ENCODE data around the gene NDUFS7.
A peak's percentile ranks its signal among the peaks of the same experiment; 100 is the strongest.

NDUFS7 gene

DNA sequence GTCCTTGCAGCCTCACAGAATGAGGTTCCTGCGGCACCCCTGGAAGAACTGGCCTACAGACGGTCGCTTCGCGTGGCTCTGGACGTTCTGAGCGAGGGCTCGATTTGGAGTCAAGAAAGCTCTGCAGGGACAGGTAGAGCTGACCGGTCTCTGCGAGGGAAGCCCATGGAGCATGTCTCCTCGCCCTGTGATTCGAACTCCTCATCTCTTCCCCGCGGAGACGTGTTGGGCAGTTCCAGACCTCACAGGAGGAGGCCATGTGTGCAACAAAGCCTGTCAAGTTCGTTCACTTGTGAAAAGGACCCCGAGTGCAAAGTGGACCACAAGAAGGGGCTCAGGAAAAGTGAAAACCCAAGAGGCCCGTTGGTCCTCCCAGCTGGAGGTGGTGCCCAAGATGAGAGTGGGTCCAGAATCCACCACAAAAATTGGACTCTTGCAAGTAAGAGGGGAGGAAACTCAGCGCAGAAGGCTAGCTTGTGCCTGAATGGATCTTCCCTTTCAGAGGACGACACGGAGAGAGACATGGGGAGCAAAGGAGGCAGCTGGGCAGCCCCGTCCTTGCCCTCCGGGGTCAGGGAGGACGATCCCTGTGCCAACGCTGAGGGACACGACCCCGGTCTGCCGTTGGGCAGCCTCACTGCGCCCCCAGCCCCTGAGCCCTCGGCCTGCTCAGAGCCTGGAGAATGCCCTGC lies 23.4 kb upstream of the NDUFS7 start:
- DNase-seq (ENCODE audit: low read depth), result no peak
- peak overlapping the region; percentile 28; the same call in 1 of the 2 replicates for H3K4me3 ChIP-seq (ENCODE audit: control insufficient read depth, low read depth, low read length)
- TF ChIP-seq CTCF (IDR thresholded peaks at IDR 0.05; ENCODE audit: control insufficient read depth, insufficient read depth, low read depth, low read length, missing control alignments), result no peak

- DNase-seq (ENCODE audit: low read depth), result peak; percentile 63
- no peak for TF ChIP-seq CTCF (IDR thresholded peaks at IDR 0.05; ENCODE audit: control insufficient read depth, insufficient read depth, low read depth, low read length, missing control alignments)
- H3K4me3 ChIP-seq (ENCODE audit: control insufficient read depth, low read depth, low read length), result peak overlapping the region; percentile 28
These were observed 22.8 kb upstream of the NDUFS7 start for GRCh38 chr19:1360818-1361461.

DNA sequence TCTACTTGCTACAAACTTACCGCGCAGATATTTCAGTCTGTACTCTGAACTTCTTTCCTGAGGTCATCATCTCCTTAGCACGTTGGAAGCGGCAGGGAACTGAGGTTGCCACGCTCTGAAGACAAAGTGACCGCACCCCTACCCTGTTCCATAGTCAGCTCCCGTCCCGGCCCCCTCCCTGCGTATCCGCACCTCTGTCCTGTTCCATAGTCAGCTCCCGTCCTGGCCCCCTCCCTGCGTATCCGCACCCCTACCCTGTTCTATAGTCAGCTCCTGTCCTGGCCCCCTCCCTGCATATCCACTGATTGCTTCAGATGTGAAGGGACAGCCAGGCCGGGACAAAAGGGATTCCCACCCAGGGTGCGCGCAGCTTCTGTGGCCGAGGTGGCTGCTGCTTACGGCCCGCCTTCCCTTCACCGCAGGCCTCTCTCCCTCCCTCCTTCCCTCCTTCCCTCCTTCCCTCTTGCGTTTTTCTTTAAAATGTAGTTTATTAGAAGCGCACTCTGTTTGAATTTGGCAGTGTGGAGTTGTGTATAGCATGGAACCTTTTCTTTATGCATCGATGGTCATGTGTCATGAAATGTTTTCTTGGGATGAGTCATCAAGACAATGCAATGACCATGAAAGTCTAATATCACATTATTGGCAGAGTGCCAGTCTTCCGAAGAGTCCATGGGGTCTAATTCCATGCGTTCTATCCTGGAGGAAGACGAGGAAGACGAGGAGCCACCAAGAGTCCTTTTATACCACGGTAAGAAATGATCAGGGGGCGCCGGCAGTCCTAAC lies 21.9 kb upstream of the NDUFS7 start:
- peak overlapping the region; percentile 28 for H3K4me3 ChIP-seq (ENCODE audit: control insufficient read depth, low read depth, low read length)
- TF ChIP-seq CTCF (IDR thresholded peaks at IDR 0.05; ENCODE audit: control insufficient read depth, insufficient read depth, low read depth, low read length, missing control alignments), result no peak
- DNase-seq (ENCODE audit: low read depth), result peak; percentile 14

DNA sequence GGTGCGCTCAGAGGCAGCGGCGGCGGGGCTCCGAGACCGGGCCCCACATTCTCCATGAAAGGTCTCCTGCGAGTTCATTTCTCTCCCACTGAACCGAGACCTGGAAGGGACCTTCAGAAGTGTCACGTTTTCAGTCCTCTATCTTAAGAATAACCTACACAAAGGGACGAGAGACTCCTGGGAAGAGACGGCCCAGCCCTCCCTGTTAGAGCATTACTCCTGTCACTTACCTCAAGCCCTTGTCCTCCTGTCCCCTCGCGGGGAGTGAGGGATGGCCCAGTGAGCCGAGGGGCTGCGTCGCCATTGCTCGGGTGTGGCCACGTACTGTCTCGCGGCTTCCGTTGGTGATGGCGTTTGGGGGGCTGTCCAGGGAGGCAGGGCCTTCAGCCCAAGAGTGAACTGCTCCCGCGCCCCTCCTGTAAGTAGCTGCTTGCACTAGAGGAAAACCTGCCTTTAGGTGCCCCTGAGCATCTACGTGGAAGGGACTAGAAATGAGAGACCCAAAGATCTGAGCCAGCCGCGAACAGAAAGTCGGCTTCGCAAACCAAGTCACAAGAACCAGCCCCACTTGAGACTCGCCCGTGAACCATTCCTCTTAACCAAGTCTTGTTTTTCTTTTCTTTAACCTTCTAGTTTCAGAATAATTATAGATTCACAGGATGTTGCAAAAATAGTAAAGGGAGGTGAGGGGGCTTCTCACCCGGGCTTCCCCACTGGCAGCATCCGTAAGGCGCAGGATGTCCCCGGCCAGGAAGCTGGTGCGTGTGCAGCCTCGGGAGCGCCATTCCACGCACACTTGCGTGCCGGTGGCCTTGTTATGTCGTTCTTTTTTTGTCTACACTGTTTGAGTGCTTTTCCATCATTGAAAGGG lies 21.1 kb upstream of the NDUFS7 start:
- TF ChIP-seq CTCF (IDR thresholded peaks at IDR 0.05; ENCODE audit: control insufficient read depth, insufficient read depth, low read depth, low read length, missing control alignments), result no peak
- DNase-seq (ENCODE audit: low read depth), result no peak
- H3K4me3 ChIP-seq (ENCODE audit: control insufficient read depth, low read depth, low read length), result no peak overlapping the region

DNA sequence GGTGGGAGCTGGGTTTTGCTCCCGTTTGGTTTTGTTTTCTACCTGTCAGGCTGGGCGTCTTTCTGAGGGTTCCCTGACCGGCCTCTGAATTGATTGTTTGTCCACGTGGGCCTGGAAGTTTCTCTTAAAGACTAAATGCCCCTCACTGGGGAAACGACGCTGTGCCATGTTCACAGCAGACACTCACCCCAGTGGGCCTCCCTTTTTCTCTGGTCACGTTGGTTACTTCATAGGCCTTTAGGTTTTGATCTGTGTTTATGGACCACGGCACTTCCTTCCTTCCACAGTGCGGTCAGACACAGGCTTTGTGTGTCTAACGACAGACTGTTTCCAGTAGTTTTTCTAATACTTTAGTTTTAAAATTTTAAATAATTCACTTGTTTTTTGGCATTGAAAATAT lies 20.1 kb upstream of the NDUFS7 start:
- no peak for TF ChIP-seq CTCF (IDR thresholded peaks at IDR 0.05; ENCODE audit: control insufficient read depth, insufficient read depth, low read depth, low read length, missing control alignments)
- no peak for DNase-seq (ENCODE audit: low read depth)
- H3K4me3 ChIP-seq (ENCODE audit: control insufficient read depth, low read depth, low read length), result no peak overlapping the region

All from AG09309 (cell line).